Right cardiac atrium (tissue), 5 donors: ENCODE results near the gene DRC1. TPM values are rescaled to one million over a fixed set of nuclear protein-coding genes. Genes with fewer than 3 reads are reported as not detected.

ENCODE experiments used
- ATAC-seq, 2 donors: fragments of 200-7000 bp; cut with Tn5 transposase; one replicate each; pipeline versions ENCODE4 v1.8.0 to v1.9.1; 2020; ENCODE audit warnings: moderate library complexity in 2 of 2, mild to moderate bottlenecking in 1 of 2
- DNase-seq, 3 donors: peaks; one replicate each; pipeline ENCODE4 v3.0.0-alpha.2; 2020
- H3K27ac ChIP-seq: one replicate; pipeline ENCODE4 v1.5.1; 2013; ENCODE audit warnings: mild to moderate bottlenecking, low read length, control low read depth, moderate library complexity
- H3K27me3 ChIP-seq: one replicate; pipeline ENCODE4 v1.6.1; 2013; ENCODE audit not compliant: control insufficient read depth, insufficient read depth
- H3K4me1 ChIP-seq: one replicate; pipeline ENCODE4 v1.6.1; 2013; ENCODE audit warnings: low read length; ENCODE audit not compliant: control insufficient read depth, insufficient read depth
- H3K4me3 ChIP-seq: one replicate; pipeline ENCODE4 v1.5.1; 2013; ENCODE audit warnings: low read length, control low read depth
- H3K9me3 ChIP-seq: one replicate; pipeline ENCODE4 v1.6.1; 2013; ENCODE audit warnings: low read length; ENCODE audit not compliant: control insufficient read depth
- WGBS: extraction: QIAGEN DNeasy Blood & Tissue Kit; methylation state at CpG from one replicate; pipeline ENCODE4 v1.1.7; 2013; 5-methylcytosine and 5-hydroxymethylcytosine counted together
- intact Hi-C, 4 donors: fragments of 100-400 bp; cut with DNase I; formaldehyde crosslinking; loops; one replicate each; pipeline versions ENCODE4 v1.11.0 to v1.14.0; 2022 to 2023
- polyA plus RNA-seq: library from polyadenylated mRNA; stranded (reverse); fragments of 200-250 nt; gene quantifications from one replicate; pipeline ENCODE4 v1.2.3, GENCODE V29; 2013
- total RNA-seq, 4 donors: library from RNA; stranded (reverse); fragmentation: NEBNext Ultra II Directional; extraction: Animal tissue kit (Norgen Biotek cat#: 25700); gene quantifications; one replicate each; pipeline ENCODE4 v1.2.1, GENCODE V29; 2021
- donor health status: healthy with polysubstance abuse.
- donor health status: DM: no; HTN: yes; CAD: no.
- donor health status: DM: no; HTN: no; CAD: no.
- donor health status: DM: no; HTN: yes; CAD: no; lungs with severe emphysema.
- donor health status: DM: yes; HTN: yes; CAD: no.

Gene DRC1
- total and polyA plus RNA-seq, 5 donors, result not detected

GRCh38 chr2:26428846-26429245 lies 27.1 kb downstream of the DRC1 start:
- DNase-seq (no peak), ATAC-seq (no peak)
- Histone ChIP-seq H3K9me3 (no peaks in the 10 kb centered on the region), H3K4me3 (no peak overlapping the region), H3K27ac (no peak overlapping the region), H3K4me1 (no peaks in the 10 kb centered on the region), H3K27me3 (no peaks in the 10 kb centered on the region)
- intact Hi-C loops, result no loop called here
- WGBS, result 89% methylated on average over 2 of the region's 2 CpGs

- Histone ChIP-seq H3K9me3 (no peaks in the 10 kb centered on the region), H3K27ac (no peak overlapping the region), H3K4me3 (no peak overlapping the region), H3K27me3 (no peaks in the 10 kb centered on the region), H3K4me1 (no peaks in the 10 kb centered on the region)
- ATAC-seq (peak; percentile 39 to 43), DNase-seq (peak in 1 of 3 donors; percentile 51)
- 59% methylated on average over 8 of the region's 8 CpGs for WGBS
- intact Hi-C loops, result no loop called here
Measured at GRCh38 chr2:26429779-26430578, 28.3 kb downstream of the DRC1 start.

- H3K4me1 ChIP-seq, result no peaks in the 10 kb centered on the region
- no peak overlapping the region for H3K27ac ChIP-seq
- no peak for DNase-seq
- no peaks in the 10 kb centered on the region for H3K27me3 ChIP-seq
- intact Hi-C loops, result no loop called here
- no peak for ATAC-seq
- H3K4me3 ChIP-seq, result no peak overlapping the region
- 90% methylated on average over 7 of the region's 7 CpGs for WGBS
- no peaks in the 10 kb centered on the region for H3K9me3 ChIP-seq
Measured at GRCh38 chr2:26430826-26431225, 29.1 kb downstream of the DRC1 start.

GRCh38 chr2:26432363-26432762 lies 30.6 kb downstream of the DRC1 start:
- intact Hi-C loops, result no loop called here
- ATAC-seq (no peak), DNase-seq (no peak)
- no peaks in the 10 kb centered on the region for H3K9me3 ChIP-seq
- no peaks in the 10 kb centered on the region for H3K27me3 ChIP-seq
- H3K4me3 ChIP-seq, result no peak overlapping the region
- no peak overlapping the region for H3K27ac ChIP-seq
- no peaks in the 10 kb centered on the region for H3K4me1 ChIP-seq

- Histone ChIP-seq H3K9me3 (no peaks in the 10 kb centered on the region), H3K4me1 (no peaks in the 10 kb centered on the region), H3K27me3 (no peaks in the 10 kb centered on the region), H3K4me3 (no peak overlapping the region), H3K27ac (no peak overlapping the region)
- DNase-seq (no peak), ATAC-seq (no peak)
- WGBS, result 29% methylated on average over 2 of the region's 2 CpGs
- intact Hi-C loops, result no loop called here
Measured at GRCh38 chr2:26432859-26433258, 31.1 kb downstream of the DRC1 start.

- Histone ChIP-seq H3K4me3 (no peak overlapping the region), H3K9me3 (no peaks in the 10 kb centered on the region), H3K27ac (no peak overlapping the region), H3K27me3 (no peaks in the 10 kb centered on the region), H3K4me1 (no peaks in the 10 kb centered on the region)
- intact Hi-C loops, result no loop called here
- ATAC-seq, result no peak
- no peak for DNase-seq
- WGBS, result 89% methylated on average over 2 of the region's 2 CpGs
Measured at GRCh38 chr2:26435106-26435505, 33.4 kb downstream of the DRC1 start.

- 47% methylated on average over 8 of the region's 8 CpGs for WGBS
- no peak overlapping the region for H3K27ac ChIP-seq
- peak in 1 of 3 donors; percentile 2 for DNase-seq
- H3K27me3 ChIP-seq, result no peaks in the 10 kb centered on the region
- no peaks in the 10 kb centered on the region for H3K4me1 ChIP-seq
- peak in 1 of 2 donors; percentile 49 for ATAC-seq
- H3K9me3 ChIP-seq, result no peaks in the 10 kb centered on the region
- no peak overlapping the region for H3K4me3 ChIP-seq
- intact Hi-C loops, result no loop called here
Measured at GRCh38 chr2:26438526-26438925, 36.8 kb downstream of the DRC1 start.

GRCh38 chr2:26438926-26439325 lies 37.2 kb downstream of the DRC1 start:
- Histone ChIP-seq H3K4me1 (no peaks in the 10 kb centered on the region), H3K9me3 (no peaks in the 10 kb centered on the region), H3K27ac (no peak overlapping the region), H3K27me3 (no peaks in the 10 kb centered on the region), H3K4me3 (no peak overlapping the region)
- DNase-seq, result no peak
- intact Hi-C loops, result no loop called here
- 67% methylated on average over 5 of the region's 5 CpGs for WGBS
- ATAC-seq, result no peak

- DNase-seq (peak in 1 of 3 donors; percentile 3), ATAC-seq (no peak)
- H3K9me3 ChIP-seq, result no peaks in the 10 kb centered on the region
- no peaks in the 10 kb centered on the region for H3K4me1 ChIP-seq
- 90% methylated on average over 2 of the region's 2 CpGs for WGBS
- no peak overlapping the region for H3K27ac ChIP-seq
- intact Hi-C loops, result no loop called here
- no peak overlapping the region for H3K4me3 ChIP-seq
- H3K27me3 ChIP-seq, result no peaks in the 10 kb centered on the region
Measured at GRCh38 chr2:26442301-26442700, 40.6 kb downstream of the DRC1 start.

GRCh38 chr2:26442707-26443106 lies 41.0 kb downstream of the DRC1 start:
- Histone ChIP-seq H3K9me3 (no peaks in the 10 kb centered on the region), H3K27ac (no peak overlapping the region), H3K27me3 (no peaks in the 10 kb centered on the region), H3K4me3 (no peak overlapping the region), H3K4me1 (no peaks in the 10 kb centered on the region)
- DNase-seq (no peak), ATAC-seq (no peak)
- 60% methylated on average over 3 of the region's 3 CpGs for WGBS
- intact Hi-C loops, result no loop called here

- ATAC-seq, result peak; percentile 40 to 51
Measured at GRCh38 chr2:26444236-26444635, 42.5 kb downstream of the DRC1 start.

GRCh38 chr2:26448651-26449050 lies 46.9 kb downstream of the DRC1 start:
- Histone ChIP-seq H3K27ac (no peak overlapping the region), H3K4me1 (no peaks in the 10 kb centered on the region), H3K4me3 (no peak overlapping the region), H3K27me3 (no peaks in the 10 kb centered on the region), H3K9me3 (no peaks in the 10 kb centered on the region)
- ATAC-seq, result no peak
- WGBS, result 89% methylated on average over 9 of the region's 9 CpGs
- intact Hi-C loops, result no loop called here
- peak in 1 of 3 donors; percentile 35 for DNase-seq

More at GRCh38 chr2:26444236-26444635, 42.5 kb downstream of the DRC1 start:
- DNase-seq, result no peak
- Histone ChIP-seq H3K4me3 (no peak overlapping the region), H3K27ac (no peak overlapping the region), H3K27me3 (no peaks in the 10 kb centered on the region), H3K4me1 (no peaks in the 10 kb centered on the region), H3K9me3 (no peaks in the 10 kb centered on the region)
- intact Hi-C loops, result no loop called here
- 61% methylated on average over 7 of the region's 7 CpGs for WGBS
